HepG2 (cell line): ENCODE results near the gene TTC8. TPM values are rescaled to one million over a fixed set of nuclear protein-coding genes. Genes with fewer than 3 reads are reported as not detected.

ENCODE experiments used
- ATAC-seq: fragments of 200-7000 bp; cut with Tn5 transposase; 3 replicates; pipeline ENCODE4 v1.9.1; 2020; ENCODE audit warnings: mild to moderate bottlenecking, moderate library complexity
- BruUV-seq: library from RNA; stranded (reverse); fragments of 400-500 nt; replicated peaks from 2 replicates; lab custom pipeline; 2021; lab: Mats Ljungman, UMichigan
- CTCF ChIA-PET: fragments of 300-600 bp; formaldehyde crosslinking; extraction: SDS; loops from one replicate; lab custom pipeline; 2021; ENCODE audit warnings: low total read pairs, inconsistent platforms, low intra/inter-chr PET ratio; lab: Yijun Ruan, JAX
- POLR2A ChIA-PET: fragments of 350-600 bp; sonication (Branson Sonifier 250); formaldehyde crosslinking; loops from one replicate; lab custom pipeline; 2020; ENCODE audit warnings: antibody characterized with exemption, inconsistent platforms; lab: Yijun Ruan, JAX
- DNase-seq: peaks from one replicate; pipeline ENCODE4 v3.0.0-alpha.2; 2015; ENCODE audit warnings: low spot score
- FAIRE-seq: peaks from 3 replicates; lab custom pipeline; 2011; peaks lifted over from hg19 to GRCh38; lab: Jason Lieb, UNC
- H2AFZ ChIP-seq: one replicate; pipeline ENCODE4 v1.6.1; 2011; ENCODE audit warnings: low read length, inconsistent platforms
- H3K27ac ChIP-seq: fragments of 300-600 bp; 3 replicates; pipeline ENCODE4 v1.8.0; 2011; ENCODE audit warnings: mixed run types, mild to moderate bottlenecking, mixed read lengths, low read length, inconsistent platforms; ENCODE audit not compliant: insufficient read depth; ENCODE audit errors: extremely low read length
- H3K27me3 ChIP-seq, 2 experiments: fragments of 200-600 bp in 1 of 2; 2 replicates in 1 of 2; 3 replicates in 1 of 2; pipeline versions ENCODE4 v1.6.0 to v1.8.0; 2011; ENCODE audit warnings: low read length in 2 of 2, mild to moderate bottlenecking in 2 of 2, moderate library complexity in 2 of 2, inconsistent platforms in 1 of 2; ENCODE audit not compliant: insufficient read depth in 2 of 2, control insufficient read depth in 1 of 2
- H3K36me3 ChIP-seq, 2 experiments: fragments of 200-600 bp in 1 of 2; replicated peaks in 1 of 2; 2 replicates in 1 of 2; 3 replicates in 1 of 2; pipeline versions ENCODE4 v1.5.1 to v1.8.0; 2011; ENCODE audit warnings: low read length in 2 of 2, inconsistent platforms in 1 of 2; ENCODE audit not compliant: insufficient read depth in 2 of 2, control insufficient read depth in 1 of 2
- H3K4me1 ChIP-seq: 2 replicates; pipeline ENCODE4 v1.5.1; 2012; ENCODE audit warnings: low read length, inconsistent platforms; ENCODE audit not compliant: insufficient read depth
- H3K4me2 ChIP-seq: 2 replicates; pipeline ENCODE4 v1.6.0; 2011; ENCODE audit warnings: low read depth, low read length, inconsistent platforms
- H3K4me3 ChIP-seq, 3 experiments: fragments of 200-600 bp in 1 of 3; sonication (generic), shearing (Covaris generic) in 1 of 3; replicated peaks in 1 of 3; 2 replicates each; pipeline ENCODE4 v1.5.1; 2011 to 2016; ENCODE audit warnings: low read length in 3 of 3, inconsistent platforms in 2 of 3, low read depth in 2 of 3, mild to moderate bottlenecking in 2 of 3, control low read depth in 1 of 3, mixed read lengths in 1 of 3; ENCODE audit not compliant: insufficient read depth in 1 of 3
- H3K79me2 ChIP-seq: one replicate; pipeline ENCODE4 v1.6.1; 2011; ENCODE audit warnings: low read length, inconsistent platforms; ENCODE audit not compliant: insufficient read depth
- H3K9ac ChIP-seq: 2 replicates; pipeline ENCODE4 v1.6.0; 2011; ENCODE audit warnings: mild to moderate bottlenecking, low read depth, low read length, inconsistent platforms; ENCODE audit not compliant: insufficient read depth
- H3K9me3 ChIP-seq: 2 replicates; pipeline ENCODE4 v1.5.1; 2012; ENCODE audit warnings: mild to moderate bottlenecking, low read length
- H4K20me1 ChIP-seq: 2 replicates; pipeline ENCODE4 v1.6.0; 2011; ENCODE audit warnings: inconsistent platforms, mild to moderate bottlenecking, low read length, moderate library complexity; ENCODE audit not compliant: insufficient read depth
- CSRNP2 ChIP-seq: sonication (generic); formaldehyde crosslinking; conservative IDR thresholded peaks from 2 replicates; pipeline ENCODE4 v1.8.0; 2022; ENCODE audit warnings: low read depth, missing genetic modification reagents
- MAFF ChIP-seq: IDR thresholded peaks from 2 replicates; pipeline ENCODE4 v1.6.1; 2011; ENCODE audit warnings: low read depth, low read length, improper control_type of control experiment
- POLR2A ChIP-seq, 2 experiments: IDR thresholded peaks; 2 replicates each; pipeline ENCODE4 v1.6.1; 2011; ENCODE audit warnings: low read depth in 2 of 2, low read length in 2 of 2, mild to moderate bottlenecking in 1 of 2, moderate library complexity in 1 of 2; ENCODE audit not compliant: insufficient read depth in 1 of 2
- SATB2 ChIP-seq: sonication (generic); formaldehyde crosslinking; IDR thresholded peaks from 2 replicates; pipeline ENCODE4 v1.5.0; 2020; ENCODE audit warnings: missing genetic modification reagents
- ZBTB4 ChIP-seq: sonication (generic); formaldehyde crosslinking; IDR thresholded peaks from 2 replicates; pipeline ENCODE4 v1.4.0; 2020; ENCODE audit warnings: missing genetic modification reagents, mild to moderate bottlenecking, borderline replicate concordance
- ZKSCAN8 ChIP-seq: IDR thresholded peaks from 2 replicates; pipeline ENCODE4 v1.6.1; 2016; ENCODE audit warnings: borderline replicate concordance, missing genetic modification reagents, missing compliant biosample characterization
- ZNF567 ChIP-seq: sonication (generic); formaldehyde crosslinking; IDR thresholded peaks from 2 replicates; pipeline ENCODE4 v1.8.1; 2023; ENCODE audit warnings: mild to moderate bottlenecking, missing genetic modification reagents, borderline replicate concordance
- ZNF766 ChIP-seq: sonication (generic); formaldehyde crosslinking; IDR thresholded peaks from 2 replicates; pipeline ENCODE4 v1.5.0; 2020; ENCODE audit warnings: missing genetic modification reagents, borderline replicate concordance
- WGBS: methylation state at CpG from one replicate; pipeline ENCODE4 v1.1.6; 2017; ENCODE audit warnings: low lambda C conversion rate; 5-methylcytosine and 5-hydroxymethylcytosine counted together
- in situ Hi-C: cut with HindIII; loops from 2 replicates; pipeline ENCODE4 v1.10.0; 2017; ENCODE audit warnings: low pct_unique_long_range_greater_than_20kb; ENCODE audit not compliant: extremely low pct_ligation_motif_present
- intact Hi-C: fragments of 100-400 bp; cut with micrococcal nuclease; formaldehyde crosslinking; loops from one replicate; pipeline ENCODE4 v1.10.0; 2022; ENCODE audit not compliant: unreplicated experiment
- polyA plus RNA-seq, 8 experiments: library from polyadenylated mRNA; depleted of rRNA in 3 of 8; stranded (reverse) in 7 of 8; unstranded in 1 of 8; fragments of >200 nt; fragmentation: Illumina TruSeq in 4 of 8; extraction: Trizol in 4 of 8; gene quantifications; 2 replicates each; pipeline versions ENCODE4 v1.2.1 to v1.2.3, GENCODE V29; 2011 to 2016; ENCODE audit warnings: low read depth in 4 of 8, missing spikeins in 1 of 8, mixed read lengths in 1 of 8; ENCODE audit not compliant: insufficient read depth in 1 of 8
- total RNA-seq, 5 experiments: library from RNA; depleted of rRNA; stranded (reverse); fragments of >200 nt; fragmentation: Illumina TruSeq; extraction: Trizol; gene quantifications; 2 replicates each; pipeline ENCODE4 v1.2.3, GENCODE V29; 2016; ENCODE audit warnings: low read depth in 1 of 5
- TF ChIP-seq, protein P1 (sequence below): sonication (generic); formaldehyde crosslinking; IDR thresholded peaks from 2 replicates; pipeline ENCODE4 v1.5.0; 2020; ENCODE audit warnings: mild to moderate bottlenecking, missing genetic modification reagents, borderline replicate concordance

TTC8 gene
- total and polyA plus RNA-seq, 2 of the 13 experiments (the other 11 are each of a cell fraction or from before 2014, with no cell fraction given) = 13.8 to 15.2 TPM

DNA sequence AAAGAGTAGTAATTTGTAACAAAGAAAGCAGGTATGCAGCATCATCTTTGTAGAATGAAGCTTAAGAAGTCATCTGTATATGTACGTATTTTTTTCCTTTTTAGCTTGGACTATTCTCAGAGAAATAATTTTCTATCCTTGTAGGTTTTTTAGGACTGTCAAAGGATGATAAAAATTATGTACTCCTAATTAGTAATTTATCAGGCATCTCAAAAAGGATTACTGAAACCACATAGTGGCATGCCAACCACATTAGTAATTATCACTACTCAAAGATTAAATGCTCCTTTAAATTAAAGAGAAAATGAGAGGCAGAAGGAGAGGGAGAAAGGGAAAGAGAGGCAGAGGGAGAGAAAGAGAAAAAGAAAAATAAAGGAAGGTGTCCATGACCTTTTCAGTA, 17.3 kb downstream of the TTC8 start:
- no peak overlapping the region for H3K9ac ChIP-seq
- ATAC-seq (no peak), DNase-seq (no peak), FAIRE-seq (no peak)
- ChIA-PET CTCF (no interaction called here), POLR2A (interaction anchor here (1.6 kb wide), 1 partner anchor 17 kb away, joined by 4 read pairs; the partner anchor contains the start of gene TTC8)
- intact Hi-C loops (no loop called here), in situ Hi-C loops (no loop called here)
- H2AFZ ChIP-seq = no peak overlapping the region
- no TSS peak for BruUV-seq
- H3K36me3 ChIP-seq = peaks cover 0 to 1% of the 10 kb centered on the region in 2 experiments; a peak in 2 of 5 replicates
- no peak overlapping the region for H3K4me3 ChIP-seq
- H3K27me3 ChIP-seq = no peaks in the 10 kb centered on the region
- H3K79me2 ChIP-seq = no peaks in the 10 kb centered on the region
- TF ChIP-seq ZNF567 (CRISPR knock-in tag) = no peak
- no peak overlapping the region for H3K27ac ChIP-seq
- no peaks in the 10 kb centered on the region for H3K9me3 ChIP-seq
- H3K4me2 ChIP-seq = no peak overlapping the region
- H4K20me1 ChIP-seq = no peaks in the 10 kb centered on the region
- H3K4me1 ChIP-seq = no peaks in the 10 kb centered on the region
- 88% methylated on average over 1 of the region's 1 CpG for WGBS

- CTCF ChIA-PET = no interaction called here
- H3K4me3 ChIP-seq = no peak overlapping the region
- DNase-seq (no peak), ATAC-seq (no peak), FAIRE-seq (no peak)
- H3K27ac ChIP-seq = no peak overlapping the region
- H2AFZ ChIP-seq = no peak overlapping the region
- no peaks in the 10 kb centered on the region for H3K79me2 ChIP-seq
- no TSS peak for BruUV-seq
- H3K9me3 ChIP-seq = no peaks in the 10 kb centered on the region
- H4K20me1 ChIP-seq = no peaks in the 10 kb centered on the region
- no peak overlapping the region for H3K9ac ChIP-seq
- H3K4me1 ChIP-seq = no peaks in the 10 kb centered on the region
- intact Hi-C loops = no loop called here
- H3K36me3 ChIP-seq = peaks cover 0 to 1% of the 10 kb centered on the region in 2 experiments; a peak in 2 of 5 replicates
- in situ Hi-C loops = no loop called here
- H3K27me3 ChIP-seq = no peaks in the 10 kb centered on the region
- H3K4me2 ChIP-seq = no peak overlapping the region
- WGBS = 86% methylated on average over 1 of the region's 1 CpG
- POLR2A ChIA-PET = interaction anchor here (1.6 kb wide), 1 partner anchor 18 kb away, joined by 4 read pairs; the partner anchor contains the start of gene TTC8
- no peak for TF ChIP-seq POLR2A (IDR thresholded peaks at IDR 0.05; ENCODE audit: insufficient read depth in 1 of 2, low read depth in 2 of 2, low read length in 2 of 2)
- no peak for TF ChIP-seq ZNF766 (CRISPR knock-in tag)
- TF ChIP-seq, protein P1, sequence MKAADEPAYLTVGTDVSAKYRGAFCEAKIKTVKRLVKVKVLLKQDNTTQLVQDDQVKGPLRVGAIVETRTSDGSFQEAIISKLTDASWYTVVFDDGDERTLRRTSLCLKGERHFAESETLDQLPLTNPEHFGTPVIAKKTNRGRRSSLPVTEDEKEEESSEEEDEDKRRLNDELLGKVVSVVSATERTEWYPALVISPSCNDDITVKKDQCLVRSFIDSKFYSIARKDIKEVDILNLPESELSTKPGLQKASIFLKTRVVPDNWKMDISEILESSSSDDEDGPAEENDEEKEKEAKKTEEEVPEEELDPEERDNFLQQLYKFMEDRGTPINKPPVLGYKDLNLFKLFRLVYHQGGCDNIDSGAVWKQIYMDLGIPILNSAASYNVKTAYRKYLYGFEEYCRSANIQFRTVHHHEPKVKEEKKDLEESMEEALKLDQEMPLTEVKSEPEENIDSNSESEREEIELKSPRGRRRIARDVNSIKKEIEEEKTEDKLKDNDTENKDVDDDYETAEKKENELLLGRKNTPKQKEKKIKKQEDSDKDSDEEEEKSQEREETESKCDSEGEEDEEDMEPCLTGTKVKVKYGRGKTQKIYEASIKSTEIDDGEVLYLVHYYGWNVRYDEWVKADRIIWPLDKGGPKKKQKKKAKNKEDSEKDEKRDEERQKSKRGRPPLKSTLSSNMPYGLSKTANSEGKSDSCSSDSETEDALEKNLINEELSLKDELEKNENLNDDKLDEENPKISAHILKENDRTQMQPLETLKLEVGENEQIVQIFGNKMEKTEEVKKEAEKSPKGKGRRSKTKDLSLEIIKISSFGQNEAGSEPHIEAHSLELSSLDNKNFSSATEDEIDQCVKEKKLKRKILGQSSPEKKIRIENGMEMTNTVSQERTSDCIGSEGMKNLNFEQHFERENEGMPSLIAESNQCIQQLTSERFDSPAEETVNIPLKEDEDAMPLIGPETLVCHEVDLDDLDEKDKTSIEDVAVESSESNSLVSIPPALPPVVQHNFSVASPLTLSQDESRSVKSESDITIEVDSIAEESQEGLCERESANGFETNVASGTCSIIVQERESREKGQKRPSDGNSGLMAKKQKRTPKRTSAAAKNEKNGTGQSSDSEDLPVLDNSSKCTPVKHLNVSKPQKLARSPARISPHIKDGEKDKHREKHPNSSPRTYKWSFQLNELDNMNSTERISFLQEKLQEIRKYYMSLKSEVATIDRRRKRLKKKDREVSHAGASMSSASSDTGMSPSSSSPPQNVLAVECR (CRISPR knock-in tag) = no peak
- no peak for TF ChIP-seq SATB2 (CRISPR knock-in tag)
- no peak for TF ChIP-seq CSRNP2 (CRISPR knock-in tag)
- TF ChIP-seq ZKSCAN8 (CRISPR knock-in tag) = no peak
- no peak for TF ChIP-seq ZBTB4 (CRISPR knock-in tag)
- no peak for TF ChIP-seq MAFF
Measured at GRCh38 chr14:88842414-88842813, 18.0 kb downstream of the TTC8 start.
